ENCODE measurements around the gene FSTL1.

DNA sequence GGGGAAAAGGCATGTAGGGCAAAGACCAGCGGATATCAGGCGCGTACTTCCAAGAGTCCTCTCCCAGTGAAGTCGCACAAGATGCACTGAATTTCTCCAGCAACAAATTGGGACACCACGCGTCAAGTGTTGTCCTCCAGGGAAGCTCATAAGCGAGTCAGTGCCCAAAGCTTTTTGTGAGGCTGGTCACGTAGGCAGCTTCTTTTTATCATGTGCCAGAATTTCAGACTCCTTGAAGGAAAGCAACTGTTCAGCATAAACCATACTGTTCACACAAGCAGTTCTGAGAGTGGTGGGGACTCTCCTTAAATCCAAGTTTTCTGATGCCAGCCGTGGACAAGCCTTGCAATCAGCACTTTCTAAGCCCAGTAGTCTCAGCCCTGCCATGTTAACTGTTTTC, 10.1 kb upstream of the FSTL1 start:
- TF ChIP-seq GATA2 (IDR thresholded peaks at IDR 0.05; ENCODE audit: low read depth, low read length) (no peak), GATA3 (IDR thresholded peaks at IDR 0.05; ENCODE audit: low read depth, low read length) (no peak)
